NT2/D1 (cell line): ENCODE data around the gene AKAP13.

Experiments
- YY1 ChIP-seq: IDR thresholded peaks from 2 replicates; pipeline ENCODE4 v1.6.1; 2011; ENCODE audit not compliant: insufficient read length, insufficient read depth
- ZNF274 ChIP-seq: IDR thresholded peaks from 2 replicates; pipeline ENCODE4 v1.6.1; 2011; ENCODE audit warnings: mild to moderate bottlenecking, low read depth, low read length

GRCh38 chr15:85463976-85464375, 83.6 kb downstream of the AKAP13 start:
- TF ChIP-seq ZNF274: no peak
- TF ChIP-seq YY1: no peak
